ENCODE measurements around the gene ANKRD29.
"Not testable (repeated sequence)": the region's sequence is repeated elsewhere in the genome, so short reads cannot be mapped to it uniquely, and the experiment has no call there.

ANKRD29 gene

GRCh38 chr18:23584019-23584983 lies 78.4 kb downstream of the ANKRD29 start:
- no peak for DNase-seq

- peak in 20 of 56 donors; percentile 11 to 73 (median 30) for DNase-seq
Observed at GRCh38 chr18:23583071-23583865, 79.4 kb downstream of the ANKRD29 start.

- no peak for DNase-seq
Observed at GRCh38 chr18:23580677-23581367, 81.9 kb downstream of the ANKRD29 start.

GRCh38 chr18:23578891-23579653 lies 83.6 kb downstream of the ANKRD29 start:
- no peak for DNase-seq

- no peak for DNase-seq
Observed at GRCh38 chr18:23578067-23578701, 84.5 kb downstream of the ANKRD29 start.

GRCh38 chr18:23577521-23577920 lies 85.2 kb downstream of the ANKRD29 start:
- DNase-seq, result not testable (repeated sequence)

- no peak for DNase-seq
Observed at GRCh38 chr18:23575309-23575651, 87.4 kb downstream of the ANKRD29 start.

GRCh38 chr18:23574611-23575308 lies 88.0 kb downstream of the ANKRD29 start:
- DNase-seq, result no peak

GRCh38 chr18:23573626-23574431 lies 88.9 kb downstream of the ANKRD29 start:
- no peak for DNase-seq

GRCh38 chr18:23573020-23573419 lies 89.7 kb downstream of the ANKRD29 start:
- no peak for DNase-seq

- no peak for DNase-seq
Observed at GRCh38 chr18:23572570-23572969, 90.1 kb downstream of the ANKRD29 start.

- no peak for DNase-seq
Observed at GRCh38 chr18:23572012-23572411, 90.7 kb downstream of the ANKRD29 start.

GRCh38 chr18:23570912-23571504 lies 91.7 kb downstream of the ANKRD29 start:
- no peak for DNase-seq

- DNase-seq, result no peak
Observed at GRCh38 chr18:23569299-23570063, 93.2 kb downstream of the ANKRD29 start.

- DNase-seq, result no peak
Observed at GRCh38 chr18:23568281-23569138, 94.2 kb downstream of the ANKRD29 start.

GRCh38 chr18:23567671-23568070 lies 95.0 kb downstream of the ANKRD29 start:
- no peak for DNase-seq
